Progenitor cell of endocrine pancreas (in vitro differentiated cells): ENCODE measurements around the gene GALNS. TPM values are rescaled to one million over a fixed set of nuclear protein-coding genes. Genes with fewer than 3 reads are reported as not detected.

ENCODE experiments used
- DNase-seq: peaks from one replicate; pipeline ENCODE4 v3.0.0; 2021; ENCODE audit warnings: low spot score; ENCODE audit not compliant: unreplicated experiment
- H3K27ac Mint-ChIP-seq: 2 replicates; pipeline ENCODE4 v1.8.0; 2021; ENCODE audit warnings: mild to moderate bottlenecking, moderate library complexity, mixed read lengths
- H3K27me3 Mint-ChIP-seq: 2 replicates; pipeline ENCODE4 v1.8.0; 2021; ENCODE audit warnings: mixed read lengths
- H3K36me3 Mint-ChIP-seq: 2 replicates; pipeline ENCODE4 v1.8.0; 2022; ENCODE audit warnings: mixed read lengths; ENCODE audit not compliant: insufficient read depth
- H3K4me1 Mint-ChIP-seq: 2 replicates; pipeline ENCODE4 v1.8.0; 2021; ENCODE audit warnings: low read depth, mixed read lengths
- H3K4me3 Mint-ChIP-seq: 2 replicates; pipeline ENCODE4 v1.8.0; 2021; ENCODE audit warnings: low read depth, mild to moderate bottlenecking, moderate library complexity, mixed read lengths
- H3K9me3 Mint-ChIP-seq: 2 replicates; pipeline ENCODE4 v1.8.0; 2021; ENCODE audit warnings: low read depth, mixed read lengths
- CTCF ChIP-seq: fragments of 200-600 bp; sonication (generic); IDR thresholded peaks from one replicate; pipeline ENCODE4 v1.5.0; 2021; ENCODE audit warnings: antibody characterized with exemption, mild to moderate bottlenecking; ENCODE audit not compliant: unreplicated experiment
- total RNA-seq: library from RNA; stranded (reverse); gene quantifications from 2 replicates; pipeline ENCODE4 v1.2.1, GENCODE V29; 2021

The GALNS gene
- total RNA-seq, 1 donor from 2014 or later, result 32.7 TPM

GRCh38 chr16:88883117-88883895 is 26.6 kb upstream of the GALNS start:
- peaks cover 2% of the 10 kb centered on the region for H3K36me3 Mint-ChIP-seq
- H3K4me3 Mint-ChIP-seq, result no peak overlapping the region
- H3K27ac Mint-ChIP-seq, result no peak overlapping the region
- no peak for DNase-seq
- H3K4me1 Mint-ChIP-seq, result peaks cover 1% of the 10 kb centered on the region
- TF ChIP-seq CTCF, result no peak
- H3K27me3 Mint-ChIP-seq, result no peaks in the 10 kb centered on the region
- H3K9me3 Mint-ChIP-seq, result no peaks in the 10 kb centered on the region

GRCh38 chr16:88882358-88883030 is 25.7 kb upstream of the GALNS start:
- Mint-ChIP-seq H3K4me1 (peaks cover 1% of the 10 kb centered on the region), H3K27me3 (no peaks in the 10 kb centered on the region), H3K36me3 (peaks cover 2% of the 10 kb centered on the region), H3K4me3 (no peak overlapping the region), H3K9me3 (no peaks in the 10 kb centered on the region), H3K27ac (no peak overlapping the region)
- no peak for TF ChIP-seq CTCF
- DNase-seq, result no peak

GRCh38 chr16:88881675-88882357 is 25.1 kb upstream of the GALNS start:
- H3K4me3 Mint-ChIP-seq, result no peak overlapping the region
- no peaks in the 10 kb centered on the region for H3K27me3 Mint-ChIP-seq
- no peak for DNase-seq
- H3K4me1 Mint-ChIP-seq, result peaks cover 1% of the 10 kb centered on the region
- H3K27ac Mint-ChIP-seq, result no peak overlapping the region
- H3K36me3 Mint-ChIP-seq, result peaks cover 2% of the 10 kb centered on the region
- no peak for TF ChIP-seq CTCF
- no peaks in the 10 kb centered on the region for H3K9me3 Mint-ChIP-seq

GRCh38 chr16:88881007-88881615 is 24.4 kb upstream of the GALNS start:
- H3K4me1 Mint-ChIP-seq, result peaks cover 1% of the 10 kb centered on the region
- no peak overlapping the region for H3K27ac Mint-ChIP-seq
- H3K4me3 Mint-ChIP-seq, result no peak overlapping the region
- H3K27me3 Mint-ChIP-seq, result no peaks in the 10 kb centered on the region
- peaks cover 3% of the 10 kb centered on the region for H3K36me3 Mint-ChIP-seq
- TF ChIP-seq CTCF, result no peak
- no peak for DNase-seq
- H3K9me3 Mint-ChIP-seq, result no peaks in the 10 kb centered on the region
